NB4 (cell line): ENCODE measurements around the gene ALCAM.

Experiments
- POLR2A ChIP-seq: IDR thresholded peaks from 2 replicates; pipeline ENCODE4 v1.6.1; 2011; ENCODE audit warnings: mild to moderate bottlenecking; ENCODE audit not compliant: insufficient read length; ENCODE audit errors: extremely low read depth
- TF ChIP-seq, protein P1 (sequence below): IDR thresholded peaks from one replicate; pipeline ENCODE4 v1.5.1; 2012; ENCODE audit warnings: low read depth, low read length
- TF ChIP-seq, protein P2 (sequence below): IDR thresholded peaks from 2 replicates; pipeline ENCODE4 v1.6.1; 2011; ENCODE audit warnings: low read depth, low read length

DNA sequence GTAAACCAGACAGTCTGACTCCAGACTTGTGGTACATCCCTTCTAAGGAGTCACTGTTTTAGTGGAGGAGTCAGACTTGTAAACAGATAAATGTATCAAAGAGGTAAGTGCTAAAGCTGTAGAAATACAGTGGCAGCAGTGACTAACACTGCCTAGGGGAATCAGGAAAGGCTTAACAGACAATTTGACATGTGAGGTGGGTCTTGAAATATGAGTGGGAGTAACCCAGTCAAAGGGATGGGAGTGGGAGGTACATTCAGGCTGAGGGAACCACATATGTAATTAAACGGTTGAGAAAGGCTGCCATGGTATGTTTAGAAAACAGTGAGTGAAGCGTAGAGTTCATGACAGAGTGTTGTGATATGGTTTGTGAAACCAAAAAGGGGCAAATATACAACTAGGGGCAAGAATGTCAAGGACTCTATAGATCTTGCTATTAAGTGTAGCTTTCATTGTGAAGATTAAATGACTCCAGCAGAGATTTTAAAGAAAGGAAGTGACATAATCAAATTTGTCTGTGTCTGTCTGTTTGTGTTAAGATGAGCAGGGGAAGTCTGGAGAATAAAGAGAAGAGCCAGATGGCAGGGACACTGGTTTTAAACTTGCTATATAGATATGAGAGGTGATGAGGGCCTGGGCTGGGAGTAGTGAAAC is 11.2 kb upstream of the ALCAM start:
- TF ChIP-seq, protein P1, sequence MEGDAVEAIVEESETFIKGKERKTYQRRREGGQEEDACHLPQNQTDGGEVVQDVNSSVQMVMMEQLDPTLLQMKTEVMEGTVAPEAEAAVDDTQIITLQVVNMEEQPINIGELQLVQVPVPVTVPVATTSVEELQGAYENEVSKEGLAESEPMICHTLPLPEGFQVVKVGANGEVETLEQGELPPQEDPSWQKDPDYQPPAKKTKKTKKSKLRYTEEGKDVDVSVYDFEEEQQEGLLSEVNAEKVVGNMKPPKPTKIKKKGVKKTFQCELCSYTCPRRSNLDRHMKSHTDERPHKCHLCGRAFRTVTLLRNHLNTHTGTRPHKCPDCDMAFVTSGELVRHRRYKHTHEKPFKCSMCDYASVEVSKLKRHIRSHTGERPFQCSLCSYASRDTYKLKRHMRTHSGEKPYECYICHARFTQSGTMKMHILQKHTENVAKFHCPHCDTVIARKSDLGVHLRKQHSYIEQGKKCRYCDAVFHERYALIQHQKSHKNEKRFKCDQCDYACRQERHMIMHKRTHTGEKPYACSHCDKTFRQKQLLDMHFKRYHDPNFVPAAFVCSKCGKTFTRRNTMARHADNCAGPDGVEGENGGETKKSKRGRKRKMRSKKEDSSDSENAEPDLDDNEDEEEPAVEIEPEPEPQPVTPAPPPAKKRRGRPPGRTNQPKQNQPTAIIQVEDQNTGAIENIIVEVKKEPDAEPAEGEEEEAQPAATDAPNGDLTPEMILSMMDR: no peak
- TF ChIP-seq, protein P2, sequence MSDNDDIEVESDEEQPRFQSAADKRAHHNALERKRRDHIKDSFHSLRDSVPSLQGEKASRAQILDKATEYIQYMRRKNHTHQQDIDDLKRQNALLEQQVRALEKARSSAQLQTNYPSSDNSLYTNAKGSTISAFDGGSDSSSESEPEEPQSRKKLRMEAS: no peak
- TF ChIP-seq POLR2A: no peak
